ENCODE measurements around the gene RBM26.
"Not testable (repeated sequence)": the region's sequence is repeated elsewhere in the genome, so short reads cannot be mapped to it uniquely, and the experiment has no call there.

The RBM26 gene

GRCh38 chr13:79354285-79354684 lies 51.8 kb downstream of the RBM26 start:
- DNase-seq (ENCODE audit: low spot score), result no peak
- TF ChIP-seq, protein P1, sequence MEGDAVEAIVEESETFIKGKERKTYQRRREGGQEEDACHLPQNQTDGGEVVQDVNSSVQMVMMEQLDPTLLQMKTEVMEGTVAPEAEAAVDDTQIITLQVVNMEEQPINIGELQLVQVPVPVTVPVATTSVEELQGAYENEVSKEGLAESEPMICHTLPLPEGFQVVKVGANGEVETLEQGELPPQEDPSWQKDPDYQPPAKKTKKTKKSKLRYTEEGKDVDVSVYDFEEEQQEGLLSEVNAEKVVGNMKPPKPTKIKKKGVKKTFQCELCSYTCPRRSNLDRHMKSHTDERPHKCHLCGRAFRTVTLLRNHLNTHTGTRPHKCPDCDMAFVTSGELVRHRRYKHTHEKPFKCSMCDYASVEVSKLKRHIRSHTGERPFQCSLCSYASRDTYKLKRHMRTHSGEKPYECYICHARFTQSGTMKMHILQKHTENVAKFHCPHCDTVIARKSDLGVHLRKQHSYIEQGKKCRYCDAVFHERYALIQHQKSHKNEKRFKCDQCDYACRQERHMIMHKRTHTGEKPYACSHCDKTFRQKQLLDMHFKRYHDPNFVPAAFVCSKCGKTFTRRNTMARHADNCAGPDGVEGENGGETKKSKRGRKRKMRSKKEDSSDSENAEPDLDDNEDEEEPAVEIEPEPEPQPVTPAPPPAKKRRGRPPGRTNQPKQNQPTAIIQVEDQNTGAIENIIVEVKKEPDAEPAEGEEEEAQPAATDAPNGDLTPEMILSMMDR (IDR thresholded peaks at IDR 0.05; ENCODE audit: extremely low read depth, missing control alignments), result no peak

- TF ChIP-seq, protein P1 (IDR thresholded peaks at IDR 0.05; ENCODE audit: extremely low read depth, missing control alignments), result no peak
- no peak for DNase-seq (ENCODE audit: low spot score)
These were observed 52.4 kb downstream of the RBM26 start for GRCh38 chr13:79353693-79354092.

DNA sequence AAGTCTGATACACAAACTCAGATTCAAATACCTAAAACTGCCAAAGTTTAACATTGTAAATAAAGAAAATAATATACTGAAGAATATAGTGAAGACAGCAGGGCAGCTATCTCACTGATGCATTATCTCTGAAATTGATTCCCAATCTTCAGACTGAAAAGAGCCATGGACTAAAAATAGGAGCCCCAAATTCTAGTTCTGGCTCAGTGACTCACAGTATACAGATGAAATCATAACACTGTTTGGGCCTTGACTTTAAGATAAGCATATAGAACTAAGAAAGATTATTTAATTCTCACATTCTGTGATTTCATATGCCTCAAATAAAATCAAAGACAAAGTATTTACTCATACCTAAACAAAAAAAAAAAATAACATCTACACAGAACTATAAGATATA lies 53.9 kb downstream of the RBM26 start:
- TF ChIP-seq, protein P1 (IDR thresholded peaks at IDR 0.05; ENCODE audit: extremely low read depth, missing control alignments), result no peak
- no peak for DNase-seq (ENCODE audit: low spot score)

GRCh38 chr13:79349608-79350007 lies 56.4 kb downstream of the RBM26 start:
- DNase-seq (ENCODE audit: low spot score), result not testable (repeated sequence)

DNA sequence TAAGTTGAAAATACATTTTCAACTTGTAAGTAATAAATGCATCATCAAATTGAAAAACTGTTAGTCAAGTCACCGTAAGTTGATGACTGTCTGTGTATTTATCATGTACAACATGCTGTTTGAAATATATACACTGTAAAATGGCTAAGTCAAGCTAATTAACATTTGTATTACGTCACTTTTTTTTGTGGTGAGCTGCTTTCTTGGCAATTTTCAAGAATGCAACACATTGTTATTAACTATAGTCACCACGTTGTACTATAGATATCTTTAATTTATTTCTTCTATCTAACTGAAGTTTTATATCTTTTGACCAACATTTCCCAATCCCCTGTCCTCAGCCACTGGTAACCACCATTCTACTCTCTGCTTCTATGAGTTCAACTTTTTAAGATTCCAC lies 57.0 kb downstream of the RBM26 start:
- DNase-seq (ENCODE audit: low spot score), result no peak
- TF ChIP-seq, protein P1 (IDR thresholded peaks at IDR 0.05; ENCODE audit: extremely low read depth, missing control alignments), result no peak

DNA sequence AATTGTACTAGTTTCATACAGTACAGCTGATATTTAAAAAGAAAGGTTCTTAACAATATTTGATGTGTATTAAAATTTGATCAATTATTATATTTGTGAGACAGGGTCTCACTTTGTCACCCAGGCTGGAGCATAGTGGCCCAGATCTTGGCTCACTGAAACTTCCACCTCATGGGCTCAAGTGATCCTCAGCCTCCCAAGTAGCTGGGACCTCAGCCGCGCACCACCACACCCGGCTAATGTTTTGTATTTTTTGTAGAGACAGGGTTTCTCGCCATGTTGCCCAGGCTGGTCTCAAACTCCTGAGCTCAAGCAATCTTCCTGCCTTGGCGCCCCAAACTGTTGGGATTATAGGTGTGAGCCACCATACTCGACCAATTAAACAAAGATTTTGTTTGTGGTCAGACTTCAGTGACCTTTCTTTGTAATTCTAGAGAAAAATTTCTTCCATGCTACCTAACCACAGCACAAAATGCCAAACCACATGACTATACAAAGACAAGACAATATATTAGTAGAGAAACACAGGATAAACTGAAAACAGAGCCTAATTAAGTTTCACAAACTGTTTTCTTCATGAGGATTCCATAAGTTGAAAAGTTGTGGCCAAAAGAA lies 59.6 kb downstream of the RBM26 start:
- no peak for DNase-seq (ENCODE audit: low spot score)
- TF ChIP-seq, protein P1 (IDR thresholded peaks at IDR 0.05; ENCODE audit: extremely low read depth, missing control alignments), result no peak

- TF ChIP-seq, protein P1 (IDR thresholded peaks at IDR 0.05; ENCODE audit: extremely low read depth, missing control alignments), result no peak
- DNase-seq (ENCODE audit: low spot score), result no peak
These were observed 64.9 kb downstream of the RBM26 start for GRCh38 chr13:79341202-79341601.

GRCh38 chr13:79340490-79340889 lies 65.6 kb downstream of the RBM26 start:
- TF ChIP-seq, protein P1 (IDR thresholded peaks at IDR 0.05; ENCODE audit: extremely low read depth, missing control alignments), result no peak
- DNase-seq (ENCODE audit: low spot score), result no peak

All from GM20000 (cell line).